Measurements from ENCODE around the gene SLC35F3.

DNA sequence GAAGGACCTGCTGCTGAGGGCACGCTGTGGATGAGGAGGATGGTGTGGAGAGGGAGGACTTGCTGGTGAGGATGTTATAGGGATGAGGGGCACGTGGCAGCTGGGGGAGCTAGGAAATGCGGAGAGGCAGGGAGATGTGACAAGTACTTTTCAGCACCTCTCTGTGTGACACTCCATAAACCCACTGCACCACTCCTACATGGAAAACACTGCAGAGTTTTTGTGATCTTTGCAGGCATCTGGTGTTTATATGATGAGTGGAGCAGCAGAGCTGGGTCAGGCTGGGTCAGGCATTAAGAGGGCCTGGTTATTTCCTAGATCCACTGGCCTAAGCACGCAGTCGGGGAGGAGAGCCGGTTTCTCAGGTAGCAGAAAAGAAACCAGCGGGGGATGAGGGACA is 301.5 kb downstream of the SLC35F3 start:
- TF ChIP-seq, protein P1, sequence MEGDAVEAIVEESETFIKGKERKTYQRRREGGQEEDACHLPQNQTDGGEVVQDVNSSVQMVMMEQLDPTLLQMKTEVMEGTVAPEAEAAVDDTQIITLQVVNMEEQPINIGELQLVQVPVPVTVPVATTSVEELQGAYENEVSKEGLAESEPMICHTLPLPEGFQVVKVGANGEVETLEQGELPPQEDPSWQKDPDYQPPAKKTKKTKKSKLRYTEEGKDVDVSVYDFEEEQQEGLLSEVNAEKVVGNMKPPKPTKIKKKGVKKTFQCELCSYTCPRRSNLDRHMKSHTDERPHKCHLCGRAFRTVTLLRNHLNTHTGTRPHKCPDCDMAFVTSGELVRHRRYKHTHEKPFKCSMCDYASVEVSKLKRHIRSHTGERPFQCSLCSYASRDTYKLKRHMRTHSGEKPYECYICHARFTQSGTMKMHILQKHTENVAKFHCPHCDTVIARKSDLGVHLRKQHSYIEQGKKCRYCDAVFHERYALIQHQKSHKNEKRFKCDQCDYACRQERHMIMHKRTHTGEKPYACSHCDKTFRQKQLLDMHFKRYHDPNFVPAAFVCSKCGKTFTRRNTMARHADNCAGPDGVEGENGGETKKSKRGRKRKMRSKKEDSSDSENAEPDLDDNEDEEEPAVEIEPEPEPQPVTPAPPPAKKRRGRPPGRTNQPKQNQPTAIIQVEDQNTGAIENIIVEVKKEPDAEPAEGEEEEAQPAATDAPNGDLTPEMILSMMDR (IDR thresholded peaks at IDR 0.05): no peak
- no peak for TF ChIP-seq POLR2A (IDR thresholded peaks at IDR 0.05)

All from Peyer's patch (tissue), 4 donors.